Right ventricle myocardium superior (tissue), 1 donor: ENCODE measurements around the gene DMXL1. TPM values are rescaled to one million over a fixed set of nuclear protein-coding genes. Genes with fewer than 3 reads are reported as not detected.
"Not testable (repeated sequence)": the region's sequence is repeated elsewhere in the genome, so short reads cannot be mapped to it uniquely, and the experiment has no call there.

Source experiments
- ATAC-seq: fragments of 200-7000 bp; cut with Tn5 transposase; one replicate; pipeline ENCODE4 v1.9.1; 2020; ENCODE audit warnings: mild to moderate bottlenecking; ENCODE audit not compliant: poor library complexity
- DNase-seq: peaks from one replicate; pipeline ENCODE4 v3.0.0-alpha.2; 2020
- intact Hi-C: fragments of 100-400 bp; cut with DNase I; formaldehyde crosslinking; loops from one replicate; pipeline ENCODE4 v1.11.2; 2022
- total RNA-seq: library from RNA; stranded (reverse); fragmentation: NEBNext Ultra II Directional; extraction: Animal tissue kit (Norgen Biotek cat#: 25700); gene quantifications from one replicate; pipeline ENCODE4 v1.2.1, GENCODE V29; 2021
- donor health status: DM: no; HTN: yes; CAD: no; lungs with severe emphysema.

The DMXL1 gene
- total RNA-seq, 1 donor from 2014 or later = 23.3 TPM

- DNase-seq = no peak
- intact Hi-C loops = no loop called here
- ATAC-seq = no peak
These were observed 105.9 kb downstream of the DMXL1 start for GRCh38 chr5:119176785-119177184.

- ATAC-seq (no peak), DNase-seq (no peak)
- intact Hi-C loops = no loop called here
These were observed 106.3 kb downstream of the DMXL1 start for GRCh38 chr5:119177226-119177625.

DNA sequence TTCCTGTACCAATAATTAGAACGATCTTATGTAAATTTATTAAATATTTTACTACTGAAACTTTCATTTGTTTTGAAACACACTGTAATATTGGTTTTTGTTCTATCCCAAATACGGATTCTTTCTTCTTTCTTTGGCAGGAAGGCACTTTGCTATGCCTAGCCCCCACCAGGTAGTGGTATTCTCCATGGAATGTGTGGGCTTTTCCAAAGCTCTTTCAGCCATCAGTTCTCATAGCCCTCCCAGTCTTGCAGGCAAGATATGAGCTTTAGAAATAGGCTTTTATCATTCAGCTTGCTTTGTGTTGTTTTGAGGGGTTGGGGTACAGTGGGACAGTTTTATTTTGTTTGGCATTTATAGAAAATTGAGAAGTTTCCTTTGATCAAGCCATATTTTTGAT, 107.5 kb downstream of the DMXL1 start:
- DNase-seq (no peak), ATAC-seq (no peak)
- intact Hi-C loops = no loop called here

GRCh38 chr5:119179857-119180641, 109.2 kb downstream of the DMXL1 start:
- DNase-seq (no peak), ATAC-seq (no peak)
- intact Hi-C loops = no loop called here

GRCh38 chr5:119185512-119185911, 114.6 kb downstream of the DMXL1 start:
- DNase-seq, ATAC-seq, intact Hi-C loops: not testable (repeated sequence)

GRCh38 chr5:119187776-119188529, 117.1 kb downstream of the DMXL1 start:
- DNase-seq (no peak), ATAC-seq (no peak)
- intact Hi-C loops = no loop called here

DNA sequence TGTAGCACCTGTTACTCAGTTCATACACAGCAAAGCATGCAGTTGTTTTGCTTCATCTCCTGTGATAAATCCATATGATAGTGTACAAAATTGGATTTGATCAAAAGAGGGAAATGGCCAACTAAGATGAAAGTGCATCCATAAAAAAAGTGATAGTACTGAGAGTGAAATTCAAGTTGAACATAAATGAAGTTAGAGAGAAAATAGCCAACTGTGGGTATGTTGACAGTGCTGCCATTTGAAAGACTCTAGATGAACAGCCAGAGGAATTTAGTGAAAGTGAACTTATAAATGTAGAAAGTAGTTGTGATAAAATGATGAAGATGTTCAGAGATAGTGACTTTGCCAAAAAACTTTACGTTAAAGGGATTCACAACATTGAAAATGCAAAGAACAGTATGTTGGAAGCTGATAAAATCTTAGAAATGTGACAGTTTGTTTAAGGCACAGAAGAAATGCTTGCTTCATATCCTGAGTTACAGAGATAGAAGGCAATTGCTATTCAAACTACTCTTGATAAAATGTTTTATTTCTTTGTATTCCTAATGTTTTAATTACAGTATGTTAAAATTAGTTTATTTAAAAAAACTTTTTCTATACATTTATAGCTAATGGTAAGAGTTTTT, 119.7 kb downstream of the DMXL1 start:
- ATAC-seq = no peak
- intact Hi-C loops = no loop called here
- DNase-seq = no peak

GRCh38 chr5:119191944-119192343, 121.1 kb downstream of the DMXL1 start:
- ATAC-seq (no peak), DNase-seq (no peak)
- intact Hi-C loops = no loop called here

- ATAC-seq = no peak
- intact Hi-C loops = no loop called here
- DNase-seq = no peak
These were observed 129.9 kb downstream of the DMXL1 start for GRCh38 chr5:119200795-119201194.

GRCh38 chr5:119207105-119207504, 136.2 kb downstream of the DMXL1 start:
- DNase-seq = no peak
- ATAC-seq = no peak
- intact Hi-C loops = no loop called here

- intact Hi-C loops = no loop called here
These were observed 141.1 kb downstream of the DMXL1 start for GRCh38 chr5:119212026-119212425.

GRCh38 chr5:119212676-119213075, 141.8 kb downstream of the DMXL1 start:
- intact Hi-C loops = no loop called here
- no peak for ATAC-seq
- DNase-seq = no peak

More at GRCh38 chr5:119212026-119212425, 141.1 kb downstream of the DMXL1 start:
- ATAC-seq = no peak
- DNase-seq = no peak

GRCh38 chr5:119217183-119217582, 146.3 kb downstream of the DMXL1 start:
- intact Hi-C loops = no loop called here
- DNase-seq (no peak), ATAC-seq (no peak)

DNA sequence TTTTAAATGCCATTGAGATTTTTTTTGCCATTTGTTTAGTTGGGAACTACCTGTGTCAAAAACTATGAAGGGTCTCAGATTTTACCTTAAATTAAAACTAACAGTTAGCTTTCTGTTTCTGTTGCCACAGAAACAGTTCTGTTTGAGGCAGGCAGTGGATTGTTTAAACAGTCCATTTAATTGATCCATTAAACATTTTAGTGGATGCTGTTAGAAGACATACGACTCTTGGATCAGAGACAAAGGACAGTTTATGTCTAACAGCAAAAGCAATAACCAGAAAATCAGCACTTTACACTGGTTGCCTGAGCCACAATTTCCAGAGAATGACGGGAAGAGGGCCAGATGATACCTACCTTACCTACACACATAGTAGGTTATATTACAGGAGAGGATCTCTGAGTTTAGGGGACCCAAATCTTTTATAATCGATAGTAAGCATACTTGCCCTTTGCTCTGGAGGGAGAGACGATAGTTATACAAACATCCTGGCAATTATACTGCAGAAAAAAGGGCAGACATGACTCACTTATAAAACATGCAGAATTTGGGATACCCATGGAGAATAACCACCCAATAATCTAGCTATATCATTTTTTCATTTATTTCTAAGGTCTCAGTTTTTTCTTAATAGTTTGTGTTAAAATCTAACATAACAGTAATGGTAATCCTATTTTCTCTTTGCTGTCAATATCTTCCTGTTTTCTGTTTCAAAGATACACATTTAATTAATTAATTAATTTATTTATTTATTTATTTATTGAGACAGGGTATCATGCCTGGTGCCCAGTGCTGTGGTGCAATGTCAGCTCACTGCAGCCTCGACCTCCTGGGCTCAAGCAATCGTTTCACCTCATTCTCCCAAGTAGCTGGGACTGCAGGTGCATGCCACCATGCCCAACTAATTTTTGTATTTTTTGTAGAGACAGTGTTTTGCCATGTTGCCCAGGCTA, 148.2 kb downstream of the DMXL1 start:
- intact Hi-C loops = no loop called here
- DNase-seq (no peak), ATAC-seq (no peak)

DNA sequence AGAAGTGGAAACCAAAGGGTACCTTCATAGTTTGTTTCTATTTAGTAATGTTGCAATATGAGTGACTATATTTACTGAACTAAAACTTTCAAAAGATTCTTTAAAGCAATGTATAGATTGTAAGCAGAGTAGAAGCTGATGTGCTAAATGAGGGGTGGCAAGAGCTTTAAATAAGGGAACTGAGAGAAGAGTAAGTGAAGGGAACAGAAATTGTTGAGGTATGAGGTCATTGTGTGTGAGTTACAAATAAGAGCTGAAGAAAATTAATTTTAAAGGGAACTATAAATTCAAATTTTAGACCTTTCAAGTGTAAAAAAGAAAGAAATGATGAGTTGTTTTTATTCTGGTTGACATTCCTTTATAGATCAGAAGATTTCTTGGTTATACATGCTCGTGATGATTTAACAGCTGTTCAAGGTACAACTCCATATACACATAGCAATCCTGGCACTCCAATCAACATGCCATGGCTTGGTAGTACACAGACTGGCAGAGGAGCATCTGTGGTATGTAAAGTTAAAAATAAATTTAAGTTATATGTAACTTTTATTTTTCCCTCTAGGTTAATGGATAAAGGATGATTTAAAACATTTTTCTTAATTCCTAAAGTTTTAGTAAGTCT, 149.8 kb downstream of the DMXL1 start:
- DNase-seq (no peak), ATAC-seq (no peak)
- intact Hi-C loops = no loop called here

- intact Hi-C loops = no loop called here
- ATAC-seq = no peak
- no peak for DNase-seq
These were observed 150.4 kb downstream of the DMXL1 start for GRCh38 chr5:119221330-119221729.

DNA sequence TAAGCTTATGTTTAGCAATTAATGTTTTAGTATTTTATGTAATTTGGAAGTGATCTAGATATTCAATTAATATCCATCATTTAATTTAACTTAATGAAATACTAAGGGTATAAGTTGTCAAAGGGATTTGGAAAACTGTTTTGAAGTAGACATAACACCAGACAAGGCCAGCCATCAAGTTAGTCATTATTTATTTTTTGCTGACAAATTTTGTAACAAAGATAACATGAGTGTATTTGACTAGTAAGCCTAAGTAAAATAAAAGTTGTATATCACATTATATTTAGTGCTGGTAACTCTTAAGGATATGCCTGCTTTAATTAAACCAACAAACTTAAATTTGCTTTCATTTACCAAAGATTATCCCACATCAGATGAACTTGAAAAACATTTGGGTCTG, 159.1 kb downstream of the DMXL1 start:
- ATAC-seq = no peak
- intact Hi-C loops = no loop called here
- DNase-seq = no peak
